DMS114 treated with DMSO at 0.1 percent for 48 hours (cell line): ENCODE measurements around the gene CALD1.

ENCODE experiments used
- DNase-seq: peaks from one replicate; lab custom pipeline; 2025; ENCODE audit not compliant: unreplicated experiment; lab: John Stamatoyannopoulos, UW

Gene CALD1

GRCh38 chr7:134787064-134787463 is 7.6 kb downstream of the CALD1 start:
- no peak for DNase-seq

GRCh38 chr7:134787720-134788119 is 8.3 kb downstream of the CALD1 start:
- DNase-seq = no peak

- DNase-seq = no peak
Measured at GRCh38 chr7:134788191-134788590, 8.8 kb downstream of the CALD1 start.

- DNase-seq = no peak
Measured at GRCh38 chr7:134789967-134790685, 10.7 kb downstream of the CALD1 start.

GRCh38 chr7:134792968-134793367 is 13.5 kb downstream of the CALD1 start:
- no peak for DNase-seq

GRCh38 chr7:134795231-134795630 is 15.8 kb downstream of the CALD1 start:
- no peak for DNase-seq

GRCh38 chr7:134798155-134798554 is 18.7 kb downstream of the CALD1 start:
- no peak for DNase-seq

- no peak for DNase-seq
Measured at GRCh38 chr7:134799377-134799776, 19.9 kb downstream of the CALD1 start.

- no peak for DNase-seq
Measured at GRCh38 chr7:134802762-134803161, 23.3 kb downstream of the CALD1 start.

GRCh38 chr7:134804351-134804750 is 24.9 kb downstream of the CALD1 start:
- DNase-seq = no peak

- no peak for DNase-seq
Measured at GRCh38 chr7:134804854-134805253, 25.4 kb downstream of the CALD1 start.

- no peak for DNase-seq
Measured at GRCh38 chr7:134806197-134806596, 26.8 kb downstream of the CALD1 start.

- DNase-seq = no peak
Measured at GRCh38 chr7:134809616-134810015, 30.2 kb downstream of the CALD1 start.

- no peak for DNase-seq
Measured at GRCh38 chr7:134811765-134812164, 32.3 kb downstream of the CALD1 start.

GRCh38 chr7:134813663-134814396 is 34.4 kb downstream of the CALD1 start:
- DNase-seq = no peak

GRCh38 chr7:134814730-134815364 is 35.4 kb downstream of the CALD1 start:
- no peak for DNase-seq

GRCh38 chr7:134818613-134819345 is 39.3 kb downstream of the CALD1 start:
- no peak for DNase-seq

GRCh38 chr7:134819401-134819800 is 40.0 kb downstream of the CALD1 start:
- no peak for DNase-seq

- DNase-seq = no peak
Measured at GRCh38 chr7:134820295-134820694, 40.9 kb downstream of the CALD1 start.

GRCh38 chr7:134820778-134821177 is 41.3 kb downstream of the CALD1 start:
- no peak for DNase-seq

- DNase-seq = no peak
Measured at GRCh38 chr7:134823400-134823799, 44.0 kb downstream of the CALD1 start.
